ENCODE data around the gene PLCB1. TPM values are rescaled to one million over a fixed set of nuclear protein-coding genes. Genes with fewer than 3 reads are reported as not detected.

The PLCB1 gene
- total and polyA plus RNA-seq, 3 experiments from 2014 or later = 8.5 to 9.9 (median 8.8) TPM

GRCh38 chr20:8796088-8796660 is 664.1 kb downstream of the PLCB1 start:
- no peak overlapping the region for H3K4me3 Mint-ChIP-seq
- no peak overlapping the region for H3K27ac Mint-ChIP-seq
- H3K36me3 Mint-ChIP-seq = peaks cover 4 to 16% (median 13%) of the 10 kb centered on the region in 3 donors
- Histone ChIP-seq H3K36me3 (ENCODE audit: insufficient read depth, low read length) (no peaks in the 10 kb centered on the region), H3K9me3 (ENCODE audit: low read length) (no peaks in the 10 kb centered on the region), H3K4me1 (ENCODE audit: insufficient read depth, low read length) (no peaks in the 10 kb centered on the region), H3K4me3 (ENCODE audit: low read length) (no peak overlapping the region), H3K27me3 (ENCODE audit: insufficient read depth, low read length, poor library complexity, severe bottlenecking) (no peaks in the 10 kb centered on the region), H3K27ac (ENCODE audit: low read depth, low read length) (no peak overlapping the region)
- no peaks in the 10 kb centered on the region for H3K4me1 Mint-ChIP-seq
- POLR2A ChIA-PET = no interaction called here
- no peaks in the 10 kb centered on the region for H3K27me3 Mint-ChIP-seq
- no peaks in the 10 kb centered on the region for H3K9me3 Mint-ChIP-seq
- CTCF ChIA-PET = no interaction called here
- no peak for DNase-seq

DNA sequence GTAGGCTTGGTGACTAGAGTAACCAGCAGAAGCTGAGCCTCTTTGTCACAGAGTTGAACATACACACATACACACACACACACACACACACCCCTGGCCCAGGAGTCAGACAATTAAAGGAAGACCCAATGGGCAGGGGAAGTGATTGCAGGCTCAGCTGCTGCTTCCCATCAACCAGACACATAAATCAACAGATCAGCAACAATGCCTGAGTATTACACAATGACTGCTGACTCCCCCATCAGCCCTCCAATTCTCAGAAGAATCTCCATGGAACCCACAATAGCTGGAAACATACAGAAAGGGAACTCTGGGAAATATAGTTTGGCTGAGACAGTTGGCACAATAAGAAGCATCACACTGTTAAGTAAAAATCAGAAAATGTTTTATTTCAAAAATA is 666.4 kb downstream of the PLCB1 start:
- H3K36me3 Mint-ChIP-seq = peaks cover 5 to 19% (median 17%) of the 10 kb centered on the region in 3 donors
- Histone ChIP-seq H3K4me3 (ENCODE audit: low read length) (no peak overlapping the region), H3K27ac (ENCODE audit: low read depth, low read length) (no peak overlapping the region), H3K27me3 (ENCODE audit: insufficient read depth, low read length, poor library complexity, severe bottlenecking) (no peaks in the 10 kb centered on the region), H3K36me3 (ENCODE audit: insufficient read depth, low read length) (no peaks in the 10 kb centered on the region), H3K4me1 (ENCODE audit: insufficient read depth, low read length) (no peaks in the 10 kb centered on the region), H3K9me3 (ENCODE audit: low read length) (no peaks in the 10 kb centered on the region)
- no peaks in the 10 kb centered on the region for H3K27me3 Mint-ChIP-seq
- no peak for DNase-seq
- POLR2A ChIA-PET = no interaction called here
- H3K9me3 Mint-ChIP-seq = no peaks in the 10 kb centered on the region
- no peak overlapping the region for H3K27ac Mint-ChIP-seq
- no peaks in the 10 kb centered on the region for H3K4me1 Mint-ChIP-seq
- CTCF ChIA-PET = interaction anchor here (0.9 kb wide), 1 partner anchor 9 kb away, joined by 3 read pairs; no protein-coding TSS in a partner anchor
- no peak overlapping the region for H3K4me3 Mint-ChIP-seq

- no peaks in the 10 kb centered on the region for H3K27me3 Mint-ChIP-seq
- Histone ChIP-seq H3K36me3 (ENCODE audit: insufficient read depth, low read length) (no peaks in the 10 kb centered on the region), H3K4me1 (ENCODE audit: insufficient read depth, low read length) (no peaks in the 10 kb centered on the region), H3K27ac (ENCODE audit: low read depth, low read length) (no peak overlapping the region), H3K9me3 (ENCODE audit: low read length) (no peaks in the 10 kb centered on the region), H3K4me3 (ENCODE audit: low read length) (no peak overlapping the region), H3K27me3 (ENCODE audit: insufficient read depth, low read length, poor library complexity, severe bottlenecking) (no peaks in the 10 kb centered on the region)
- DNase-seq = no peak
- POLR2A ChIA-PET = no interaction called here
- H3K36me3 Mint-ChIP-seq = peaks cover 3 to 24% (median 19%) of the 10 kb centered on the region in 3 donors
- no peaks in the 10 kb centered on the region for H3K9me3 Mint-ChIP-seq
- CTCF ChIA-PET = no interaction called here
- H3K4me3 Mint-ChIP-seq = no peak overlapping the region
- H3K27ac Mint-ChIP-seq = no peak overlapping the region
- H3K4me1 Mint-ChIP-seq = no peaks in the 10 kb centered on the region
Observed at GRCh38 chr20:8800089-8800488, 668.0 kb downstream of the PLCB1 start.

DNA sequence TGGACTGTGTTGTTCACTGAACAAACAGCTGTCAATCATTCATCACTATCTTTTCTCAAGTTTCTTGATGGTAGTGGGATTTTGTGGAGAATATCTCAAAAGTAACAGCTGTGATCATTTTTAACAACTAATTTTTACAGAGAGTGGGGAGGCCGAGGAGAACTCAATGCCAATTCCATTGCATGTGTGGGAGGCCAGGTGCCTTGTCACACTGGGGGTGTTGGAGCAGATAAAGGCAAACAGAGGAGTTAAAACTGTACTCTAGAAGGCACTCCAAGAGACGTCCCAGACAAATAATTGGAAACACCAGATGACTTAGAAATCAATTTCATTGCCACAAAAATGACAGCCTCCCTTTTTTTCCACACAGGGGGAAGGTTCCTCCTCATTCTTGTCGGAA is 669.6 kb downstream of the PLCB1 start:
- no peak overlapping the region for H3K27ac Mint-ChIP-seq
- Histone ChIP-seq H3K27ac (ENCODE audit: low read depth, low read length) (no peak overlapping the region), H3K4me3 (ENCODE audit: low read length) (no peak overlapping the region), H3K27me3 (ENCODE audit: insufficient read depth, low read length, poor library complexity, severe bottlenecking) (no peaks in the 10 kb centered on the region), H3K9me3 (ENCODE audit: low read length) (no peaks in the 10 kb centered on the region), H3K36me3 (ENCODE audit: insufficient read depth, low read length) (no peaks in the 10 kb centered on the region), H3K4me1 (ENCODE audit: insufficient read depth, low read length) (no peaks in the 10 kb centered on the region)
- no peaks in the 10 kb centered on the region for H3K9me3 Mint-ChIP-seq
- peaks cover 6 to 25% (median 23%) of the 10 kb centered on the region in 3 donors for H3K36me3 Mint-ChIP-seq
- no peaks in the 10 kb centered on the region for H3K4me1 Mint-ChIP-seq
- no peaks in the 10 kb centered on the region for H3K27me3 Mint-ChIP-seq
- ChIA-PET POLR2A (no interaction called here), CTCF (no interaction called here)
- H3K4me3 Mint-ChIP-seq = no peak overlapping the region
- no peak for DNase-seq

DNA sequence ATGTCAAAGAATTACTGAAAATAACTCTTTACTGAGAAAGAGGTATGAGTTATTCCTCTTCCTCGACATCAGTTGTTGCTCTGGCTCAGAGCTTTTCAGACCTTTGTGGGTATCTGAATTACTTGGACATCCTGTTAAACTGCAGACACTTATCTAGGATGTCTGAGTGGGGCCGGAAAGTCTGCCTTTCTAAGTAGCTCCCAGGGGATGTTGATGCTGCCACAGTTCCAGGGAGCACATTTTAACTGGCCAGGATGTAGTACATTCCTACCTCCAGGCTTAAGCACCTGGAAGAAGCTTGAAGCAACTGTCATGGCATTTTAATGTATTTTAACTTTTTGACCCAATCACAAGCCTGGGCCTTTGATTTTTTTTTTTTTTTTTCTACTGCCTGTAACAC is 671.0 kb downstream of the PLCB1 start:
- H3K9me3 ChIP-seq (ENCODE audit: low read length) = no peaks in the 10 kb centered on the region
- POLR2A ChIA-PET = no interaction called here
- Mint-ChIP-seq H3K27me3 (no peaks in the 10 kb centered on the region), H3K9me3 (no peaks in the 10 kb centered on the region), H3K36me3 (peaks cover 6 to 25% (median 16%) of the 10 kb centered on the region in 3 donors), H3K27ac (no peak overlapping the region), H3K4me3 (no peak overlapping the region), H3K4me1 (no peaks in the 10 kb centered on the region)
- CTCF ChIA-PET = no interaction called here
- no peaks in the 10 kb centered on the region for H3K27me3 ChIP-seq (ENCODE audit: insufficient read depth, low read length, poor library complexity, severe bottlenecking)
- no peak overlapping the region for H3K4me3 ChIP-seq (ENCODE audit: low read length)
- H3K27ac ChIP-seq (ENCODE audit: low read depth, low read length) = no peak overlapping the region
- H3K4me1 ChIP-seq (ENCODE audit: insufficient read depth, low read length) = no peaks in the 10 kb centered on the region
- H3K36me3 ChIP-seq (ENCODE audit: insufficient read depth, low read length) = no peaks in the 10 kb centered on the region
- no peak for DNase-seq

DNA sequence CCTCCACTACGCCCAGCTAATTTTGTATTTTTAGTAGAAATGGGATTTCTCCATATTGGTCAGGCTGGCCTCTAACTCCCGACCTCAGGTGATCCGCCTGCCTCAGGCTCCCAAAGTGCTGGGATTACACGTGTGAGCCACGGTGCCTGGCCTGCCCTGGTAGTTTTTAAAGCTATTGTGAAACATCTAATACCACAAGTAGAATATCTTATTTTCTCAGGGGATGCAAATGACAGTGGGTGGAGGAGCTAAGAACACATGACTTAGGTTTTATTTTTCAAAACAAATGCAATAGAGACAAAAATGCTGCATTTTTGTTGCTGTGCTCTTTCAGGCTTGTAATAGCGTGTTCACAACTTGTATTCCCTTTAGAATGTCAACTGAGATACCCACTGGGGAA is 671.9 kb downstream of the PLCB1 start:
- H3K36me3 ChIP-seq (ENCODE audit: insufficient read depth, low read length) = no peaks in the 10 kb centered on the region
- Mint-ChIP-seq H3K36me3 (peaks cover 6 to 25% (median 16%) of the 10 kb centered on the region in 3 donors), H3K4me3 (no peak overlapping the region), H3K4me1 (no peaks in the 10 kb centered on the region), H3K9me3 (no peaks in the 10 kb centered on the region), H3K27ac (no peak overlapping the region), H3K27me3 (no peaks in the 10 kb centered on the region)
- no peaks in the 10 kb centered on the region for H3K4me1 ChIP-seq (ENCODE audit: insufficient read depth, low read length)
- no peak for DNase-seq
- no peaks in the 10 kb centered on the region for H3K27me3 ChIP-seq (ENCODE audit: insufficient read depth, low read length, poor library complexity, severe bottlenecking)
- no peaks in the 10 kb centered on the region for H3K9me3 ChIP-seq (ENCODE audit: low read length)
- ChIA-PET CTCF (no interaction called here), POLR2A (no interaction called here)
- no peak overlapping the region for H3K4me3 ChIP-seq (ENCODE audit: low read length)
- H3K27ac ChIP-seq (ENCODE audit: low read depth, low read length) = no peak overlapping the region

- H3K27me3 Mint-ChIP-seq = no peaks in the 10 kb centered on the region
- peaks cover 6 to 25% (median 11%) of the 10 kb centered on the region in 3 donors for H3K36me3 Mint-ChIP-seq
- Histone ChIP-seq H3K27me3 (ENCODE audit: insufficient read depth, low read length, poor library complexity, severe bottlenecking) (no peaks in the 10 kb centered on the region), H3K4me3 (ENCODE audit: low read length) (no peak overlapping the region), H3K27ac (ENCODE audit: low read depth, low read length) (no peak overlapping the region), H3K9me3 (ENCODE audit: low read length) (no peaks in the 10 kb centered on the region), H3K36me3 (ENCODE audit: insufficient read depth, low read length) (no peaks in the 10 kb centered on the region), H3K4me1 (ENCODE audit: insufficient read depth, low read length) (no peaks in the 10 kb centered on the region)
- H3K9me3 Mint-ChIP-seq = no peaks in the 10 kb centered on the region
- no peak overlapping the region for H3K27ac Mint-ChIP-seq
- ChIA-PET CTCF (no interaction called here), POLR2A (no interaction called here)
- no peak overlapping the region for H3K4me3 Mint-ChIP-seq
- H3K4me1 Mint-ChIP-seq = no peaks in the 10 kb centered on the region
- no peak for DNase-seq
Observed at GRCh38 chr20:8805737-8806442, 673.8 kb downstream of the PLCB1 start.

DNA sequence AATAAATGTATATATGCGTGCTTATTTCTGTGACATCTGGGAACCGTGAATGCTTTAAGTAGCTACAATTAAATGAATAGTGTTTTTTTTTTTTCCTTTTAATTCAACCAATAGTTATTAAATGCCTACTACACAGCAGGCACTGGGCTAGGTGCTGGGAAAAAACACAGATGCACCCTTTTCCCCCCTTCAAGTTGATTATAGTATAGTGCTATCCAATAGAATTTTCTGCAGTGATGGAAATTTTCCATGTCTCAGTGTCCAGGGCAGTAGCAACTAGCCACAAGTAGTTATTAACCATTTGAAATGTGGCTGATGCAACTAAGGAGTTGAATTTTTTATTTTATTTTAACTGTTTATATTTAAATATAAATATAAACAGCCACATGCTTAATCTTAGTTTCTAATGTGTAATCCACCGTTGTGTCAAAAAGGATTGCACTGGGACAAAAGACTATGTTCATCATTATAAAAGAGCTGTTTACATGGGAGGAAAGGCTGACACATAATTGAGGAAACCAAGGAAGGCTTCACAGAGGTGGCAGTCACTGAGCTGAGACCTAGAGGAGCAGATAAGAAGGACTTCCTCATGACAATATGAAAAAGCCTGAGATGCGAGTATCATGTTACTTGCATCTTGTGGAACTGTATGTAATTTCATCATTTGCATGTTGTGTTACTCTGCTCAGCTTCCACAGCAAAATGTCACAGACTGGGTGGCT is 675.6 kb downstream of the PLCB1 start:
- Mint-ChIP-seq H3K27me3 (no peaks in the 10 kb centered on the region), H3K4me3 (no peak overlapping the region), H3K36me3 (peaks cover 4 to 14% (median 4%) of the 10 kb centered on the region in 3 donors), H3K4me1 (no peaks in the 10 kb centered on the region), H3K9me3 (no peaks in the 10 kb centered on the region), H3K27ac (peak overlapping the region in 1 of 8 donors; percentile 17)
- Histone ChIP-seq H3K36me3 (ENCODE audit: insufficient read depth, low read length) (no peaks in the 10 kb centered on the region), H3K27ac (ENCODE audit: low read depth, low read length) (no peak overlapping the region), H3K9me3 (ENCODE audit: low read length) (no peaks in the 10 kb centered on the region), H3K4me1 (ENCODE audit: insufficient read depth, low read length) (no peaks in the 10 kb centered on the region), H3K4me3 (ENCODE audit: low read length) (no peak overlapping the region), H3K27me3 (ENCODE audit: insufficient read depth, low read length, poor library complexity, severe bottlenecking) (no peaks in the 10 kb centered on the region)
- ChIA-PET CTCF (interaction anchor here (0.8 kb wide), 1 partner anchor 9 kb away, joined by 3 read pairs; no protein-coding TSS in a partner anchor), POLR2A (no interaction called here)
- no peak for DNase-seq
